Thymus (tissue), 14 donors: ENCODE data around the gene OR51I2. TPM values are rescaled to one million over a fixed set of nuclear protein-coding genes. Genes with fewer than 3 reads are reported as not detected.

ENCODE experiments used
- DNase-seq, 9 donors: peaks; one replicate each; pipeline ENCODE4 v3.0.0-alpha.2; 2013; ENCODE audit warnings: low spot score in 9 of 9, low read depth in 6 of 9, missing footprints in 1 of 9
- H3K27ac ChIP-seq, 2 donors: one replicate each; pipeline ENCODE4 v1.5.1; 2013; ENCODE audit warnings: control low read depth in 1 of 2, low read depth in 1 of 2, low read length in 1 of 2, mild to moderate bottlenecking in 1 of 2, moderate library complexity in 1 of 2
- H3K27me3 ChIP-seq, 2 donors: one replicate each; pipeline ENCODE4 v1.5.1; 2013; ENCODE audit warnings: low read length in 1 of 2; ENCODE audit not compliant: control insufficient read depth in 2 of 2, insufficient read depth in 1 of 2
- H3K36me3 ChIP-seq, 2 donors: one replicate each; pipeline ENCODE4 v1.5.1; 2013; ENCODE audit warnings: low read length in 1 of 2, mild to moderate bottlenecking in 1 of 2, moderate library complexity in 1 of 2; ENCODE audit not compliant: control insufficient read depth in 2 of 2, insufficient read depth in 2 of 2
- H3K4me1 ChIP-seq, 2 donors: one replicate each; pipeline ENCODE4 v1.5.1; 2013; ENCODE audit warnings: low read length in 2 of 2; ENCODE audit not compliant: control insufficient read depth in 2 of 2, insufficient read depth in 2 of 2
- H3K4me3 ChIP-seq, 2 donors: one replicate each; pipeline ENCODE4 v1.5.1; 2013; ENCODE audit warnings: low read length in 2 of 2, control low read depth in 1 of 2, mild to moderate bottlenecking in 1 of 2
- H3K9me3 ChIP-seq, 2 donors: one replicate each; pipeline ENCODE4 v1.5.1; 2013; ENCODE audit warnings: low read length in 1 of 2, mild to moderate bottlenecking in 1 of 2; ENCODE audit not compliant: control insufficient read depth in 2 of 2, insufficient read depth in 1 of 2
- WGBS: extraction: QIAGEN DNeasy Blood & Tissue Kit; methylation state at CpG from one replicate; pipeline ENCODE4 v1.1.7; 2013; 5-methylcytosine and 5-hydroxymethylcytosine counted together
- long read RNA-seq, 10 donors: transcript quantifications; one replicate each; lab custom pipeline, GENCODE V29; 2026
- polyA plus RNA-seq: library from polyadenylated mRNA; stranded (reverse); fragments of 200-250 nt; gene quantifications from one replicate; pipeline ENCODE4 v1.2.3, GENCODE V29; 2013
- total RNA-seq: library from RNA; stranded (reverse); fragments of 120-200 nt; gene quantifications from one replicate; pipeline ENCODE4 v1.2.4, GENCODE V29; 2013
- donor health status: healthy.

The OR51I2 gene, protein sequence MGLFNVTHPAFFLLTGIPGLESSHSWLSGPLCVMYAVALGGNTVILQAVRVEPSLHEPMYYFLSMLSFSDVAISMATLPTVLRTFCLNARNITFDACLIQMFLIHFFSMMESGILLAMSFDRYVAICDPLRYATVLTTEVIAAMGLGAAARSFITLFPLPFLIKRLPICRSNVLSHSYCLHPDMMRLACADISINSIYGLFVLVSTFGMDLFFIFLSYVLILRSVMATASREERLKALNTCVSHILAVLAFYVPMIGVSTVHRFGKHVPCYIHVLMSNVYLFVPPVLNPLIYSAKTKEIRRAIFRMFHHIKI
- not detected for total RNA-seq
- not detected for polyA plus RNA-seq
- long read RNA-seq, donor 1: 0 reads
- long read RNA-seq, donor 2: 0 reads
- long read RNA-seq, donor 3: 0 reads
- long read RNA-seq, donor 4: 0 reads
- long read RNA-seq, donor 5: 0 reads
- long read RNA-seq, donor 6: 0 reads
- long read RNA-seq, donor 7: 0 reads
- long read RNA-seq, donor 8: 0 reads
- long read RNA-seq, donor 9: 0 reads
- long read RNA-seq, donor 10, partial matches to known transcripts: 0 of 1 reads
- long read RNA-seq, donor 10, other reads (novel, unspliced or antisense): 0 of 1 reads

DNA sequence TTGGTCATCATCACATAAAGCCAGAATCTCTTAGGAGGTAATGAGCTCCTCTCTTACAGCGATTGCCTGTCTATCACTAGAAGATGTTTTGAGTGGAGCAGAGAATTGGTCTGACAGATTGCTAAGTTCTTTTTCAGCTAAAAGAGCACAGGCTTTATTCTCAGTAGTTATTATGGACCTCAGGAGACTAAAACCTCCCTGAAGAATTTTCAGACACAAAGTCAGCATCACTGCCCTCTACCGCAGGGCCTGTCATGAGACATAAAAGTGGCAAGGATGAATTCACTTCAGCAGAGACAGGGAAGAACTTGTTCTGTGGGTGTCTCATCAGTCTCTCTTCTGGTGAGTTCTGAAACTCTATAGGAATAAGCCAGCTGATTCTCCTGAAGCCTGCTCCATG is at the start of gene OR51I2:
TSS of gene OR51I2 (plus strand) at position 301 of the 400 bp plus-strand sequence. CDS start 4,166 bp downstream, outside the sequence.
- WGBS: 99% methylated on average over 2 of the region's 2 CpGs
- Histone ChIP-seq H3K4me3 (no peak within 1 kb of the TSS), H3K9me3 (no peaks in the 10 kb centered on the region), H3K36me3 (no peaks in the 10 kb centered on the region), H3K27ac (no peak within 1 kb of the TSS), H3K27me3 (no peaks in the 10 kb centered on the region), H3K4me1 (no peaks in the 10 kb centered on the region)
- no peak for DNase-seq

DNA sequence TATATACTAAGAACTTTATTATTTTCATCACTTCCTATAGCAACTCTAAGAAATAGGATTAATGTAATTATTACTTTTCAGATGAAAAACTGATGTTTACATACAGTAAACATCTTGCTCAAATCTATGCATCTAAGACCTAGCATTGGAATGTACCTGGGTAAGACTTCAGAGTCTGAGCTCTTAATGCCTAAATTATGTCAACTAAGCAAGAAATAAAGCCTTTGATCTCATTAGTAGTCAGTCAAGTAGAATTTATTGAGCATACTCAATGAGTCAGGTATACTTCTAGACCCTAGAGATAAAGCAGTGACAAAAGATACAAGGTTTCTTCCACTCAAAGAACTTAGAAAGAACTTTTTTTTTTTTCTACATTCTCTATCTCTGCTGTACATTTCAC is 44.0 kb upstream of the OR51I2 start:
- Histone ChIP-seq H3K36me3 (no peaks in the 10 kb centered on the region), H3K4me1 (no peaks in the 10 kb centered on the region), H3K27me3 (no peaks in the 10 kb centered on the region), H3K9me3 (no peaks in the 10 kb centered on the region), H3K27ac (no peak overlapping the region), H3K4me3 (no peak overlapping the region)
- DNase-seq: no peak

DNA sequence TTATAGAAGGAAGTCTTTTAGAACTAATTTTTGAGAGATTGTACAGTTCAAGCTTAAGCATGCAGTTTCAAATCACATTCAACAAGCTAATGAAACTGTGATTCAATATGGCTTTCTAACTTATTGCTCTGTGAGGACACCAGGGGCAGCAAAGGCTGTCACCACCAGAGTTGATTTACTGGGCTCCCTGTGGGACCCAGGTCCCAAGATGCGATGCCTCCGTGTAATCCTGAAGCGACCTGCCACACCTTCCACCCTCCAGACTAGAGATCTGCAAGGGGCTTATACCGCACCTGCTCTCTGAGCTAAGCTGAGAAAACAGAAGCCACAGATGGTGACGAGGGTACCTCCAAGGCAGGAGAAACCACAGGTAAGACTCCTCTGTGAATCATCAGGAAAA is 28.1 kb upstream of the OR51I2 start:
- no peaks in the 10 kb centered on the region for H3K4me1 ChIP-seq
- H3K27me3 ChIP-seq: no peaks in the 10 kb centered on the region
- no peak overlapping the region for H3K27ac ChIP-seq
- no peaks in the 10 kb centered on the region for H3K9me3 ChIP-seq
- H3K4me3 ChIP-seq: no peak overlapping the region
- H3K36me3 ChIP-seq: no peaks in the 10 kb centered on the region
- WGBS: 79% methylated on average over 5 of the region's 5 CpGs
- DNase-seq: no peak

DNA sequence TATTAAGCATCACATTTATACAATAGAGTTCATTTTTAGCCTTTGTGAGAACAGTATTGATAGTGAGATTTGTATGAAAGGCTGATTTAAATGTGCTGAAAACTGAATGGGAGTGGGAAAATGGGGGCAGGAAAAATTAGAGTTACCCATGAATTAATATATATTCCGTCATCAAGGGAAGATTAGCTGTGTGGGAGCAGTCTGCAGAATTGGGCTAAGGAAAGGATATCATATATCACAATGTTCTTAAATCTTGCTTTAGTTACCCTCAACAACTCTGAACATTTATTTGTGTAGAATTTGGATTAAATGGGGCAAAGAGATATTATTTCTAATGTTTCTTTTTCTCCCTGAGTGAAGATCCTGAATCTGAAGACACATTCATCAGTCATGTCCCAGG is 27.3 kb upstream of the OR51I2 start, which contains the start of gene OR51Q1:
TSS of gene OR51Q1 (plus strand) at position 301 of the 400 bp plus-strand sequence. CDS start at position 391, 90 bp downstream.
- Histone ChIP-seq H3K27ac (no peak within 1 kb of the TSS), H3K36me3 (no peaks in the 10 kb centered on the region), H3K27me3 (no peaks in the 10 kb centered on the region), H3K4me3 (no peak within 1 kb of the TSS), H3K9me3 (no peaks in the 10 kb centered on the region), H3K4me1 (no peaks in the 10 kb centered on the region)
- WGBS: 99% methylated on average over 1 of the region's 1 CpG
- DNase-seq: no peak

DNA sequence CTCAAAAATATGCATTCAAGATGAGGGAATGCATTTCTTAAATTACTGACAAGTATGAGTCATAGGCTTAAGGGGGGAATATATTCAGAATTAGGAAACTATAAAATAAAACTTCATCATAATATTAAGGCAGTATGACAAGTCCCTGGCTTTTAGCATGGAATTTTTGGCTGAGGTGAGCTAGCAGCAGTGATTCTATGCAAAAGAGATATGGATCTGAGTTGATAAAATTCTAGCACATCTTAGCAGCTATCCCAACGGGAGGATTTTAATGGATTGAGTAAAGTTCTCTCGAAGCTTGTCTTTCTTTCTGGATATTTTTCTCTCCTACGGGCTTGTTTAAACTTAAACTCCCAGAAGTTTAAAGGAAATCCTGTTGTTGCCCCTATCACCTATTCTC is 26.0 kb upstream of the OR51I2 start:
- no peaks in the 10 kb centered on the region for H3K4me1 ChIP-seq
- H3K27me3 ChIP-seq: no peaks in the 10 kb centered on the region
- H3K4me3 ChIP-seq: no peak overlapping the region
- no peak for DNase-seq
- no peaks in the 10 kb centered on the region for H3K36me3 ChIP-seq
- WGBS: 92% methylated on average over 3 of the region's 3 CpGs
- H3K9me3 ChIP-seq: no peaks in the 10 kb centered on the region
- no peak overlapping the region for H3K27ac ChIP-seq

DNA sequence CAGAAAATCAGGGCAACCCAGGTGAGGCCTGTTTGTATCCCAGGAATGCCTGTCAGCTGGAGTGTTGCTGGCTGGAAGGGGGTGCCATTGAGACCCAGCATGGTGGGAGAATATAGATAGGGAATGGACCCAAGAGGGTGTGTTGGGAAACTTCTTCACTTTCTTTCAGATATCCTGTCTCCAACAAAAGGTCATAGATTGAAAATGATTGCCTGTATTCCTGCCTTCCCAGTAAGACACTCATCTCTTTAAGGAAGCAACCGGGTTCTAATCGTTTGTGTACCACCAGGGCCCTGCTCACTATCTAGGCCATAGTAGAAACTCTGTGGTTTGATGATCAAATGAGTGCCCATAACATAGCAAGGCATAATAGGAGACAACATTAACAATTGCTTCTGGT is 7.7 kb upstream of the OR51I2 start, which contains the start of gene OR51I1:
TSS of gene OR51I1 (minus strand) at position 101 of the 400 bp plus-strand sequence. CDS start at position 101, 0 bp downstream.
- Histone ChIP-seq H3K9me3 (no peaks in the 10 kb centered on the region), H3K27me3 (no peaks in the 10 kb centered on the region), H3K36me3 (no peaks in the 10 kb centered on the region), H3K27ac (no peak within 1 kb of the TSS), H3K4me3 (no peak within 1 kb of the TSS), H3K4me1 (no peaks in the 10 kb centered on the region)
- DNase-seq: no peak
- WGBS: 45% methylated on average over 2 of the region's 2 CpGs

DNA sequence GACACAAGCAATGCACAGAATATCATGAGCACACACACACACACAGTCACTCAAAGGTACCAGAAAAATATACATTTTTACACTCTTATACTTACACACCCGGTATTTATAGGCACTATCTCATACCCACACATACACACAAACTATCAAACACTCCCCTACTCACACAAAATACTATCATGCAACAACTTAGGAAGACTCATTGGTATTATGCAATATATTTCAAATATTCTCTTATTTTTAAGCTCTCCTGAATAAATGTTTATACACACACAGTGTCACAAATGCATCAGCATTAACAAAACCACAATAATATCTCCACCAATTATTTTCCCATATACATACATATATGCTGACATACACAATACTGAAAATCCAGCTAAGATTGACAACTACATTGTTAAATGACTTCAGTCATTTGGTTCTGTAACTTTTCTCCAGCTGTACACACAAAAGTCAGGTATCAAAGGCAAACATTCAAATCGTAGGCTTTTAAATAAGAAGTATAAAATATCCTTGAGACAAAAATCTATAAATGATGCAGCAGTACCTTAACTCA is 5.2 kb upstream of the OR51I2 start:
- no peak for DNase-seq
- Histone ChIP-seq H3K4me3 (no peak overlapping the region), H3K36me3 (no peaks in the 10 kb centered on the region), H3K27me3 (no peaks in the 10 kb centered on the region), H3K4me1 (no peaks in the 10 kb centered on the region), H3K27ac (no peak overlapping the region), H3K9me3 (no peaks in the 10 kb centered on the region)
- WGBS: 88% methylated on average over 2 of the region's 2 CpGs

DNA sequence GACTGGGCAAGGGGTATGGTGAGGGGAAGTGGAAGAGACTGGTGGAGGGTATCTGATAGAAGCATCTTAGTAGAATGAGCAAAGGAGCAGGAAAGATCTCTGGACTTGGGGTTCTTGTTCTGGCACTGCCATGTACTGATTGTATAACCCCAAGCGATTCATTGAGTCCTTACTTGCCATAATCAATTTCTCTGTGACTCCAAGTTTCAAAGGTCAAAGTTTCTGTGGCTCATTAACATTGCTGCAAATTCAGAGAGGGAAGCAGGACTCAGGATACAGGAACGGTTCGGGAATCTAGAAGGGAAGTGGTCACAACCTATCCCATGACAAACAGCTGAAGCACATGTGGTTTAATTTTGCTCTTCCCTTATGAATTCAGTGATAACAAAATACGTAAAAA is 309 bp downstream of the OR51I2 start:
- Histone ChIP-seq H3K9me3 (no peaks in the 10 kb centered on the region), H3K27me3 (no peaks in the 10 kb centered on the region), H3K4me3 (no peak overlapping the region), H3K36me3 (no peaks in the 10 kb centered on the region), H3K27ac (no peak overlapping the region), H3K4me1 (no peaks in the 10 kb centered on the region)
- no peak for DNase-seq
- WGBS: 84% methylated on average over 4 of the region's 4 CpGs

DNA sequence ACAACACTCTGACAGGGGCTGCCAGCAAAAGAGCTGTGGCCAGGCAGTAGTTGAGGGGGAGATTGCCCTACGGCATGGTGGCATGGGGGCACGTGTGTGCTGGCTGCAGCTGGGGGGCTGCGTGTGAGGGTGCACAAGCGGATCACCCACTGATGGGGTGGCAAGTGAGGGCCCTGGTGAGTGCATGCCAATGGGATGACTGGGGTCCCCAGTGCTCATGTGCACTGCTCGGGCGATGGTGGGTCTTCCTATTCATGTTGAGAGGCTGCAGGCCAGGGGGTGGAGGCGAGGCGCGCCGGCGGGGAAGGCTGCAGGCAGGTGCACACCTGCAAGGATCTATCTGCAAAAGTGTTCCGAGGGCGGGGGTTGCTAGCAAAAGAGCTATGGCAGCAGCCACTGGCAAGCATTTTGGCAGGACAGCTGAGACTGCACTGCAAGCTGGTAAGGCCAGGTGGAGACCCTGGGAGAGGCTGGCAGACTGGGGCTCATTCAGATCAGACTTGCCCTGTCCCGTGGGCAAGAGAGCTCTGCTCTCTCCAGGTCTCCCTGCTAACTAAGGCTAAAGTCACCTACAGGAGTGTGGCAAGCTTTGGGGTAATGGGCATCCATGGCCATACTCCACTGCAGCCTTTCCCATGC is 12.0 kb downstream of the OR51I2 start:
- DNase-seq: no peak
- H3K27ac ChIP-seq: no peak overlapping the region
- no peak overlapping the region for H3K4me3 ChIP-seq
- H3K36me3 ChIP-seq: no peaks in the 10 kb centered on the region
- no peaks in the 10 kb centered on the region for H3K27me3 ChIP-seq
- no peaks in the 10 kb centered on the region for H3K9me3 ChIP-seq
- 94% methylated on average over 14 of the region's 14 CpGs for WGBS
- no peaks in the 10 kb centered on the region for H3K4me1 ChIP-seq
